IMR-90 (cell line): ENCODE data around the gene CDH13. TPM values are rescaled to one million over a fixed set of nuclear protein-coding genes. Genes with fewer than 3 reads are reported as not detected.

Source experiments
- ATAC-seq: fragments of 200-7000 bp; cut with Tn5 transposase; 2 replicates; pipeline ENCODE4 v1.9.1; 2020; ENCODE audit warnings: low read depth, mild to moderate bottlenecking, moderate library complexity
- BruUV-seq: library from RNA; stranded (reverse); fragments of 400-500 nt; replicated peaks from 2 replicates; lab custom pipeline; 2021; lab: Mats Ljungman, UMichigan
- CTCF ChIA-PET: fragments of 300-600 bp; formaldehyde crosslinking; extraction: SDS; loops from one replicate; lab custom pipeline; 2021; ENCODE audit warnings: antibody characterized with exemption; lab: Yijun Ruan, JAX
- POLR2A ChIA-PET: fragments of 300-600 bp; sonication (Branson Sonifier 250); formaldehyde crosslinking; loops from one replicate; lab custom pipeline; 2022; ENCODE audit warnings: antibody characterized with exemption; ENCODE audit not compliant: unreplicated experiment; lab: Charles Lee
- DNase-seq: peaks from one replicate; pipeline ENCODE4 v3.0.0; 2013
- H2AFZ ChIP-seq: replicated peaks from 2 replicates; pipeline ENCODE3; 2013; ENCODE audit warnings: low read length, mild to moderate bottlenecking; ENCODE audit not compliant: poor library complexity
- H2AK5ac ChIP-seq: 2 replicates; pipeline ENCODE4 v1.6.1; 2013; ENCODE audit warnings: low read depth, low read length, inconsistent platforms
- H2AK9ac ChIP-seq: replicated peaks from 2 replicates; pipeline ENCODE3; 2013; ENCODE audit warnings: mild to moderate bottlenecking, low read depth, low read length, moderate library complexity; ENCODE audit not compliant: poor library complexity
- H2BK120ac ChIP-seq: 2 replicates; pipeline ENCODE4 v1.6.1; 2013; ENCODE audit warnings: low read depth, low read length, inconsistent platforms
- H2BK15ac ChIP-seq: 3 replicates; pipeline ENCODE4 v1.6.1; 2013; ENCODE audit warnings: low read depth, low read length, inconsistent platforms
- H2BK20ac ChIP-seq: 2 replicates; pipeline ENCODE4 v1.6.1; 2013; ENCODE audit warnings: low read depth, mild to moderate bottlenecking, inconsistent platforms, low read length, moderate library complexity
- H2BK5ac ChIP-seq: 2 replicates; pipeline ENCODE4 v1.6.1; 2013; ENCODE audit warnings: mild to moderate bottlenecking, low read depth, low read length, inconsistent platforms; ENCODE audit not compliant: poor library complexity, severe bottlenecking
- H3K14ac ChIP-seq: replicated peaks from 2 replicates; pipeline ENCODE4 v1.6.1; 2013; ENCODE audit warnings: low read depth, low read length, inconsistent platforms
- H3K18ac ChIP-seq: 2 replicates; pipeline ENCODE4 v1.6.1; 2013; ENCODE audit warnings: low read depth, low read length, control low read depth
- H3K23ac ChIP-seq: 2 replicates; pipeline ENCODE4 v1.6.1; 2013; ENCODE audit warnings: low read depth, low read length, inconsistent platforms
- H3K27ac ChIP-seq: 2 replicates; pipeline ENCODE4 v1.5.1; 2013; ENCODE audit warnings: mild to moderate bottlenecking, control low read depth, low read length; ENCODE audit not compliant: insufficient read depth
- H3K27me3 ChIP-seq: 2 replicates; pipeline ENCODE4 v1.6.1; 2013; ENCODE audit warnings: low read length; ENCODE audit not compliant: control insufficient read depth, insufficient read depth
- H3K36me3 ChIP-seq: 2 replicates; pipeline ENCODE4 v1.6.1; 2013; ENCODE audit warnings: low read length, mixed read lengths; ENCODE audit not compliant: control insufficient read depth, insufficient read depth
- H3K4ac ChIP-seq: 2 replicates; pipeline ENCODE4 v1.6.1; 2013; ENCODE audit warnings: low read depth, low read length, inconsistent platforms
- H3K4me1 ChIP-seq: 2 replicates; pipeline ENCODE4 v1.6.1; 2013; ENCODE audit warnings: low read length, mixed read lengths; ENCODE audit not compliant: control insufficient read depth, insufficient read depth
- H3K4me2 ChIP-seq: 2 replicates; pipeline ENCODE4 v1.6.1; 2013; ENCODE audit warnings: low read depth, mild to moderate bottlenecking, control low read depth, low read length, moderate library complexity
- H3K4me3 ChIP-seq: 2 replicates; pipeline ENCODE4 v1.5.1; 2013; ENCODE audit warnings: low read depth, mild to moderate bottlenecking, control low read depth, low read length, moderate library complexity; ENCODE audit not compliant: insufficient read depth
- H3K56ac ChIP-seq: 2 replicates; pipeline ENCODE4 v1.6.1; 2013; ENCODE audit warnings: low read length, inconsistent platforms; ENCODE audit not compliant: insufficient read depth; ENCODE audit errors: extremely low read depth
- H3K79me1 ChIP-seq, 2 experiments: 2 replicates each; pipeline ENCODE4 v1.6.1; 2013; ENCODE audit warnings: low read length in 2 of 2, inconsistent platforms in 1 of 2, low read depth in 1 of 2
- H3K9ac ChIP-seq: 2 replicates; pipeline ENCODE4 v1.6.1; 2013; ENCODE audit warnings: low read depth, low read length, control low read depth
- H3K9me1 ChIP-seq: 2 replicates; pipeline ENCODE4 v1.6.1; 2013; ENCODE audit warnings: low read length, inconsistent platforms; ENCODE audit not compliant: insufficient read depth
- H3K9me3 ChIP-seq: 2 replicates; pipeline ENCODE4 v1.6.1; 2013; ENCODE audit warnings: low read length; ENCODE audit not compliant: control insufficient read depth, insufficient read depth
- H4K20me1 ChIP-seq: 2 replicates; pipeline ENCODE4 v1.6.1; 2013; ENCODE audit warnings: low read length, inconsistent platforms; ENCODE audit not compliant: insufficient read depth
- H4K5ac ChIP-seq: 2 replicates; pipeline ENCODE4 v1.6.1; 2013; ENCODE audit warnings: mild to moderate bottlenecking, low read depth, low read length, control low read depth
- H4K8ac ChIP-seq, 2 experiments: 2 replicates each; pipeline ENCODE4 v1.6.1; 2013; ENCODE audit warnings: low read depth in 2 of 2, low read length in 2 of 2, control low read depth in 1 of 2, inconsistent platforms in 1 of 2
- H4K91ac ChIP-seq: 2 replicates; pipeline ENCODE4 v1.6.1; 2013; ENCODE audit warnings: low read depth, low read length, inconsistent platforms; ENCODE audit not compliant: insufficient read depth
- BHLHE40 ChIP-seq: fragments of 150-350 bp; IDR thresholded peaks from 2 replicates; pipeline ENCODE4 v1.6.1; 2016; ENCODE audit warnings: mild to moderate bottlenecking, low read depth, low read length
- CEBPB ChIP-seq: IDR thresholded peaks from 2 replicates; pipeline ENCODE4 v1.6.1; 2012; ENCODE audit warnings: low read depth, low read length, improper control_type of control experiment
- FOS ChIP-seq: fragments of 150-350 bp; IDR thresholded peaks from 2 replicates; pipeline ENCODE4 v1.6.1; 2016; ENCODE audit warnings: low read depth, low read length
- MAFK ChIP-seq: IDR thresholded peaks from 2 replicates; pipeline ENCODE4 v1.6.1; 2012; ENCODE audit warnings: low read depth, low read length, improper control_type of control experiment
- MAZ ChIP-seq: IDR thresholded peaks from 2 replicates; pipeline ENCODE4 v1.6.1; 2012; ENCODE audit warnings: low read depth, mild to moderate bottlenecking, low read length, improper control_type of control experiment, moderate library complexity, borderline replicate concordance
- POLR2A ChIP-seq: IDR thresholded peaks from 2 replicates; pipeline ENCODE4 v1.6.1; 2012; ENCODE audit warnings: mild to moderate bottlenecking, low read depth, low read length
- RAD21 ChIP-seq: IDR thresholded peaks from 2 replicates; pipeline ENCODE4 v1.6.1; 2012; ENCODE audit warnings: low read length, improper control_type of control experiment
- RFX5 ChIP-seq: IDR thresholded peaks from 2 replicates; pipeline ENCODE4 v1.8.0; 2012; ENCODE audit warnings: low read depth, mild to moderate bottlenecking, low read length, moderate library complexity
- SMC3 ChIP-seq: fragments of 150-350 bp; IDR thresholded peaks from 2 replicates; pipeline ENCODE4 v1.6.1; 2016; ENCODE audit warnings: low read depth, mild to moderate bottlenecking, antibody characterized with exemption, low read length, moderate library complexity
- WGBS, 2 experiments: methylation state at CpG; one replicate each; pipeline versions ENCODE4 v1.1.5 to v1.1.7; 2013; ENCODE audit warnings: missing lambda C conversion rate in 2 of 2; ENCODE audit not compliant: insufficient read length in 1 of 2; ENCODE audit errors: extremely low coverage in 2 of 2; 5-methylcytosine and 5-hydroxymethylcytosine counted together
- dilution Hi-C: fragments of 300-500 bp; cut with HindIII; formaldehyde crosslinking; loops from one replicate; pipeline ENCODE4 v1.14.3; 2018; ENCODE audit warnings: low sequenced_read_pairs; ENCODE audit not compliant: unreplicated experiment
- in situ Hi-C: fragments of 300-500 bp; cut with MboI; formaldehyde crosslinking; loops from 3 replicates; pipeline ENCODE4 v1.14.3; 2019; ENCODE audit warnings: low sequenced_read_pairs, inconsistent platforms, mixed read lengths
- intact Hi-C: fragments of 100-400 bp; cut with micrococcal nuclease; formaldehyde crosslinking; loops from 2 replicates; pipeline ENCODE4 v1.10.0; 2022
- polyA plus RNA-seq, 3 experiments: library from polyadenylated mRNA; depleted of rRNA; stranded (reverse); fragments of >200 nt; gene quantifications; 2 replicates each; pipeline ENCODE4 v1.2.3, GENCODE V29; 2012; ENCODE audit warnings: low replicate concordance in 1 of 3
- total RNA-seq: library from RNA; depleted of rRNA; stranded (reverse); fragments of >200 nt; gene quantifications from 2 replicates; pipeline ENCODE4 v1.2.3, GENCODE V29; 2012
- TF ChIP-seq, protein P1 (sequence below): conservative IDR thresholded peaks from 2 replicates; pipeline ENCODE4 v1.5.1; 2012; ENCODE audit warnings: mild to moderate bottlenecking, low read depth, low read length, improper control_type of control experiment
- TF ChIP-seq, protein P2 (sequence below): fragments of 150-350 bp; IDR thresholded peaks from 2 replicates; pipeline ENCODE4 v1.6.1; 2017; ENCODE audit warnings: mild to moderate bottlenecking, antibody characterized with exemption, low read length, low read depth

Gene CDH13
- total and polyA plus RNA-seq, 2 of the 4 experiments (the other 2 are of a cell fraction), result 61.6 to 74.7 TPM

DNA sequence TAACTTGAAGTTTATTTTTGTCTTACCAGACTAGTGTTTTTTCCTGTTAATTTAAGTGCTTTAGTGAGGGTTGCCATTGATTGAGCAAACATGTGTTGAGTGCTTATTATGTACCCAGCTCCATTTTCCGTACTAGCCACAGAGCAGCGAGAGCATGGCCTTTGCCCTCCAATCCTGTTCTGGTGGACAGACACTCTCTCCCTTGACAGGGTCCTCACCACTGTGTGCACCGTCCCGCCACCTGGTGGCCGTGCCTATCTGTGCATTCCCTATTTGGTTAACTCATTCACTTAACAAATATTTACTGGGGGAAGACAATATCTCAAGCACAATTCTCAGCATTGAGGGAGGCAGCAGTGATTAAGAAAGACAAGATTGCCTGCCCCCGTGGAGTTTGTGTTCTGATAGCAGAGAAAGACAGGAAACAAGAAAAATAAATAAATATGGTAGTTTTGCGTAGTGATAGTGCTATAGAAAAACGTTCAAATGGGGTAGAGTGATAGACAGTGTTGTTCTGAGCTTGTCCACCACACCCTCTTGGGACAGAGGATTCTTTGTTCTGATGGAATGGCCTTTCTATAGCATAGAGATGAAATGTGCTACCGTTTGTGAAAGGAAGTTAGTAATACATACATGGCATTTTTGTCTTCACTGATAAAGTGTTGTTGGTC lies 13.0 kb downstream of the CDH13 start:
- H3K56ac ChIP-seq, result no peak overlapping the region
- TF ChIP-seq RFX5, result no peak
- TF ChIP-seq POLR2A, result no peak
- no peak for TF ChIP-seq FOS
- TF ChIP-seq SMC3, result peak; percentile 55
- no peak for TF ChIP-seq MAFK
- TF ChIP-seq, protein P1, sequence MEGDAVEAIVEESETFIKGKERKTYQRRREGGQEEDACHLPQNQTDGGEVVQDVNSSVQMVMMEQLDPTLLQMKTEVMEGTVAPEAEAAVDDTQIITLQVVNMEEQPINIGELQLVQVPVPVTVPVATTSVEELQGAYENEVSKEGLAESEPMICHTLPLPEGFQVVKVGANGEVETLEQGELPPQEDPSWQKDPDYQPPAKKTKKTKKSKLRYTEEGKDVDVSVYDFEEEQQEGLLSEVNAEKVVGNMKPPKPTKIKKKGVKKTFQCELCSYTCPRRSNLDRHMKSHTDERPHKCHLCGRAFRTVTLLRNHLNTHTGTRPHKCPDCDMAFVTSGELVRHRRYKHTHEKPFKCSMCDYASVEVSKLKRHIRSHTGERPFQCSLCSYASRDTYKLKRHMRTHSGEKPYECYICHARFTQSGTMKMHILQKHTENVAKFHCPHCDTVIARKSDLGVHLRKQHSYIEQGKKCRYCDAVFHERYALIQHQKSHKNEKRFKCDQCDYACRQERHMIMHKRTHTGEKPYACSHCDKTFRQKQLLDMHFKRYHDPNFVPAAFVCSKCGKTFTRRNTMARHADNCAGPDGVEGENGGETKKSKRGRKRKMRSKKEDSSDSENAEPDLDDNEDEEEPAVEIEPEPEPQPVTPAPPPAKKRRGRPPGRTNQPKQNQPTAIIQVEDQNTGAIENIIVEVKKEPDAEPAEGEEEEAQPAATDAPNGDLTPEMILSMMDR, result peak; percentile 74
- TF ChIP-seq CEBPB, result no peak
- TF ChIP-seq MAZ, result no peak
- TF ChIP-seq RAD21, result peak; percentile 62
- TF ChIP-seq BHLHE40, result no peak
- TF ChIP-seq, protein P2, sequence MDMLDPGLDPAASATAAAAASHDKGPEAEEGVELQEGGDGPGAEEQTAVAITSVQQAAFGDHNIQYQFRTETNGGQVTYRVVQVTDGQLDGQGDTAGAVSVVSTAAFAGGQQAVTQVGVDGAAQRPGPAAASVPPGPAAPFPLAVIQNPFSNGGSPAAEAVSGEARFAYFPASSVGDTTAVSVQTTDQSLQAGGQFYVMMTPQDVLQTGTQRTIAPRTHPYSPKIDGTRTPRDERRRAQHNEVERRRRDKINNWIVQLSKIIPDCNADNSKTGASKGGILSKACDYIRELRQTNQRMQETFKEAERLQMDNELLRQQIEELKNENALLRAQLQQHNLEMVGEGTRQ, result no peak
- no peaks in the 10 kb centered on the region for H3K36me3 ChIP-seq
- peak overlapping the region; percentile 92 to 94; a peak in 3 of 4 replicates for H4K8ac ChIP-seq
- no TSS peak for BruUV-seq
- H3K9ac ChIP-seq, result no peak overlapping the region
- H2BK20ac ChIP-seq, result peak overlapping the region; percentile 92; the same call in 1 of the 2 replicates
- H4K5ac ChIP-seq, result no peak overlapping the region
- peak overlapping the region; percentile 98 for H2BK120ac ChIP-seq
- no peak overlapping the region for H3K4me2 ChIP-seq
- H3K14ac ChIP-seq, result peak overlapping the region; percentile 96
- no peak overlapping the region for H2AFZ ChIP-seq
- H4K91ac ChIP-seq, result peak overlapping the region; percentile 14; the same call in 1 of the 2 replicates
- H3K27me3 ChIP-seq, result no peaks in the 10 kb centered on the region
- dilution Hi-C loops, result no loop called here
- H3K18ac ChIP-seq, result no peak overlapping the region
- peaks cover 17% of the 10 kb centered on the region for H3K4me1 ChIP-seq
- H3K4ac ChIP-seq, result peak overlapping the region; percentile 89
- H3K23ac ChIP-seq, result peak overlapping the region; percentile 57; the same call in 1 of the 2 replicates
- no CpG with 5 or more reads among the region's 9 CpGs for WGBS, 2 experiments
- no peak overlapping the region for H3K27ac ChIP-seq
- no peaks in the 10 kb centered on the region for H4K20me1 ChIP-seq
- no peaks in the 10 kb centered on the region for H3K9me3 ChIP-seq
- H2BK5ac ChIP-seq, result no peak overlapping the region
- POLR2A ChIA-PET, result no interaction called here
- H3K9me1 ChIP-seq, result peaks cover 32% of the 10 kb centered on the region
- DNase-seq, result peak; percentile 58
- no peak overlapping the region for H3K4me3 ChIP-seq
- ATAC-seq, result peak; percentile 74
- H3K79me1 ChIP-seq, result peaks cover 38 to 91% of the 10 kb centered on the region in 2 experiments
- peak overlapping the region; percentile 63 for H2BK15ac ChIP-seq
- H2AK5ac ChIP-seq, result peak overlapping the region; percentile 88
- intact Hi-C loops, result loop anchor here (2.0 to 10.0 kb wide), 3 partner anchors 355 to 495 kb away; no protein-coding TSS in a partner anchor
- H2AK9ac ChIP-seq, result peak overlapping the region; percentile 32
- CTCF ChIA-PET, result interaction anchor here (0.6 to 2.0 kb wide), 8 partner anchors 9 to 863 kb away, joined by 3 to 12 read pairs (median 3); no protein-coding TSS in a partner anchor
- in situ Hi-C loops, result no loop called here
